ENCODE results near the gene ARFGAP1. TPM values are rescaled to one million over a fixed set of nuclear protein-coding genes. Genes with fewer than 3 reads are reported as not detected.
A peak's percentile ranks its signal among the peaks of the same experiment; 100 is the strongest.

The ARFGAP1 gene
- polyA plus RNA-seq, 1 donor (not counting 4 experiments of a cell fraction or from before 2014, with no cell fraction given) = 31.5 TPM

DNA sequence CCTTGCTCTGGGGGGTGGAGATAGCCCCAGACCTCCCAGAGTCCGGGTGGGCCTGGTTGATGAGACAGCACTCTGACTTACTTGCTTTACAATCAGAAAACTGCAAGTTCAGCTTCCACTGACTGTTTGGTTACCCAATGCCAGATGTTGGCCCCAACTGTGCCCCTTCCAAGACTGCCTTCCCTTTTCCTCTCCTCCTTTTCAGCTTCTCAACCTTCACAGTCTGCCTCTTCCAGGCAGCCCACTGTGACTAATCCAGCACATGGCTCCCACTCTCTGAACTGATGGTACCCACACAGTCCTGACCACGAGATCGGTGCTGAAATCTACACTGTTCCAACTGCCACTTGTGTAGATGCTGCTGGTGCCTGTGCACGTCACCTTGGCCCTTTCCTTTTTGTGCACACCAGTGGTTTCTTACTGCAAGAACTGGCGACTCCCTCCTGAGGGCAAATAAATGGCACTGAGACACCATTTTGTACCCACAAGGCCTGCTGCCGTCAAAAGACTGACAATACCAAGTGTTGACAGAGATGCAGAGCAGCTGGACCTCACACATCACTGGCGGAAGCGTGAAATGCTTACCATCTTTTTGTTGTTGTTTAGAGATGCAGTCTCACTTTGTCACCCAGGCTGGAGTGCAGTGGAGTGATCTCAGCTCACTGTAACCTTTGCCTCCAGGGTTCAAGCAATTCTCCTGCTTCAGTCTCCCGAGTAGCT is 1.8 kb upstream of the ARFGAP1 start:
- TF ChIP-seq EZH2 (IDR thresholded peaks at IDR 0.05; ENCODE audit: low read length) (no peak), CTCF (optimal IDR thresholded peaks at IDR 0.05 in 1 of 3, IDR thresholded peaks at IDR 0.05 in 1 of 3, conservative IDR thresholded peaks at IDR 0.05 in 1 of 3; ENCODE audit: extremely low read depth in 1 of 3, insufficient read depth in 2 of 3, low read length in 3 of 3) (no peak)
- Histone ChIP-seq H4K20me1 (ENCODE audit: control insufficient read depth, extremely low read depth, insufficient read depth, low read length) (peaks cover 13% of the 10 kb centered on the region), H3K9me1 (ENCODE audit: control insufficient read depth, extremely low read depth, insufficient read depth, low read length) (peaks cover 2% of the 10 kb centered on the region), H3K36me3 (ENCODE audit: control insufficient read depth in 2 of 2, extremely low read depth in 1 of 2, insufficient read depth in 2 of 2, low read length in 2 of 2) (peaks cover 0 to 7% of the 10 kb centered on the region in 2 experiments), H3K4me1 (ENCODE audit: control insufficient read depth, extremely low read depth, insufficient read depth, low read length) (peaks cover 21% of the 10 kb centered on the region), H3K27ac (ENCODE audit: control insufficient read depth, insufficient read depth, low read length) (no peak overlapping the region), H3K79me2 (ENCODE audit: control insufficient read depth, insufficient read depth, low read length) (peaks cover 31% of the 10 kb centered on the region), H3K27me3 (ENCODE audit: control insufficient read depth, extremely low read depth, insufficient read depth, low read length) (no peaks in the 10 kb centered on the region), H3K9ac (ENCODE audit: control insufficient read depth, extremely low read depth, insufficient read depth, low read length) (no peak overlapping the region), H3K4me2 (ENCODE audit: control insufficient read depth, extremely low read depth, insufficient read depth, low read depth, low read length) (no peak overlapping the region), H3K4me3 (ENCODE audit: control insufficient read depth in 2 of 3, extremely low read depth in 1 of 3, insufficient read depth in 2 of 3, low read depth in 1 of 3, low read length in 3 of 3) (no peak overlapping the region), H2AFZ (ENCODE audit: control insufficient read depth, low read length) (no peak overlapping the region), H3K9me3 (ENCODE audit: control insufficient read depth, low read depth, low read length) (no peaks in the 10 kb centered on the region)
- dilution Hi-C loops (cut with MboI; ENCODE audit: extremely low pct_ligation_motif_present, low sequenced_read_pairs) = no loop called here
- DNase-seq (ENCODE audit: low read depth, low spot score) (no peak), FAIRE-seq (no peak)

- peaks cover 14 to 24% of the 10 kb centered on the region in 2 experiments for H3K36me3 ChIP-seq (ENCODE audit: control insufficient read depth in 2 of 2, extremely low read depth in 1 of 2, insufficient read depth in 2 of 2, low read length in 2 of 2)
- TF ChIP-seq CTCF (optimal IDR thresholded peaks at IDR 0.05 in 1 of 3, IDR thresholded peaks at IDR 0.05 in 1 of 3, conservative IDR thresholded peaks at IDR 0.05 in 1 of 3; ENCODE audit: extremely low read depth in 1 of 3, insufficient read depth in 2 of 3, low read length in 3 of 3) = no peak
- no peaks in the 10 kb centered on the region for H3K27me3 ChIP-seq (ENCODE audit: control insufficient read depth, extremely low read depth, insufficient read depth, low read length)
- H3K79me2 ChIP-seq (ENCODE audit: control insufficient read depth, insufficient read depth, low read length) = peaks cover 51% of the 10 kb centered on the region
- peak overlapping the region; percentile 61 to 97 (median 91) for H3K4me3 ChIP-seq (ENCODE audit: control insufficient read depth in 2 of 3, extremely low read depth in 1 of 3, insufficient read depth in 2 of 3, low read depth in 1 of 3, low read length in 3 of 3)
- peaks cover 13% of the 10 kb centered on the region for H4K20me1 ChIP-seq (ENCODE audit: control insufficient read depth, extremely low read depth, insufficient read depth, low read length)
- FAIRE-seq = no peak
- H3K9ac ChIP-seq (ENCODE audit: control insufficient read depth, extremely low read depth, insufficient read depth, low read length) = peak overlapping the region; percentile 90
- DNase-seq (ENCODE audit: low read depth, low spot score) = no peak
- peak overlapping the region; percentile 75 for H3K27ac ChIP-seq (ENCODE audit: control insufficient read depth, insufficient read depth, low read length)
- peaks cover 2% of the 10 kb centered on the region for H3K9me1 ChIP-seq (ENCODE audit: control insufficient read depth, extremely low read depth, insufficient read depth, low read length)
- dilution Hi-C loops (cut with MboI; ENCODE audit: extremely low pct_ligation_motif_present, low sequenced_read_pairs) = no loop called here
- H3K9me3 ChIP-seq (ENCODE audit: control insufficient read depth, low read depth, low read length) = no peaks in the 10 kb centered on the region
- no peak overlapping the region for H2AFZ ChIP-seq (ENCODE audit: control insufficient read depth, low read length)
- peak overlapping the region; percentile 94 for H3K4me2 ChIP-seq (ENCODE audit: control insufficient read depth, extremely low read depth, insufficient read depth, low read depth, low read length)
- peaks cover 21% of the 10 kb centered on the region for H3K4me1 ChIP-seq (ENCODE audit: control insufficient read depth, extremely low read depth, insufficient read depth, low read length)
Observed at GRCh38 chr20:63273059-63273579, 506 bp downstream of the ARFGAP1 start.
